HEK293T (cell line): ENCODE results near the gene CYP4F8.
"Not testable (repeated sequence)": the region's sequence is repeated elsewhere in the genome, so short reads cannot be mapped to it uniquely, and the experiment has no call there.

ENCODE experiments used
- CTCF ChIA-PET: fragments of 350-600 bp; formaldehyde crosslinking; extraction: SDS; loops from one replicate; lab custom pipeline; 2021; ENCODE audit warnings: antibody characterized with exemption, inconsistent platforms; lab: Yijun Ruan, JAX
- POLR2A ChIA-PET: fragments of 350-600 bp; formaldehyde crosslinking; extraction: SDS; loops from one replicate; lab custom pipeline; 2020; ENCODE audit warnings: antibody characterized with exemption, inconsistent platforms; lab: Yijun Ruan, JAX
- DNase-seq: peaks from one replicate; pipeline ENCODE4 v3.0.0; 2012; ENCODE audit warnings: mixed read lengths; ENCODE audit errors: extremely low spot score
- ARNT ChIP-seq: fragments of 450-650 bp; IDR thresholded peaks from 2 replicates; pipeline ENCODE4 v1.6.1; 2017; ENCODE audit warnings: mild to moderate bottlenecking
- BHLHE40 ChIP-seq: fragments of 450-650 bp; IDR thresholded peaks from 2 replicates; pipeline ENCODE4 v1.6.1; 2016; ENCODE audit warnings: mild to moderate bottlenecking, moderate library complexity, borderline replicate concordance
- CTBP1 ChIP-seq: fragments of 450-650 bp; IDR thresholded peaks from 2 replicates; pipeline ENCODE4 v1.6.1; 2016; ENCODE audit warnings: borderline replicate concordance
- ELF4 ChIP-seq: fragments of 450-650 bp; IDR thresholded peaks from 2 replicates; pipeline ENCODE4 v1.6.1; 2017; ENCODE audit warnings: antibody characterized with exemption
- FOXA1 ChIP-seq: fragments of 450-650 bp; IDR thresholded peaks from 2 replicates; pipeline ENCODE4 v1.6.1; 2016; ENCODE audit warnings: mild to moderate bottlenecking
- FOXK2 ChIP-seq: fragments of 450-650 bp; IDR thresholded peaks from 2 replicates; pipeline ENCODE4 v1.6.1; 2016; ENCODE audit warnings: mild to moderate bottlenecking
- FOXM1 ChIP-seq: fragments of 450-650 bp; IDR thresholded peaks from 2 replicates; pipeline ENCODE4 v1.6.1; 2017; ENCODE audit warnings: mild to moderate bottlenecking, borderline replicate concordance
- HDGF ChIP-seq: fragments of 450-650 bp; IDR thresholded peaks from 2 replicates; pipeline ENCODE4 v1.6.1; 2017; ENCODE audit warnings: antibody characterized with exemption, borderline replicate concordance
- L3MBTL2 ChIP-seq: fragments of 450-650 bp; conservative IDR thresholded peaks from 2 replicates; pipeline ENCODE4 v1.6.1; 2016; ENCODE audit warnings: mild to moderate bottlenecking
- LEF1 ChIP-seq: fragments of 450-650 bp; IDR thresholded peaks from 2 replicates; pipeline ENCODE4 v1.6.1; 2017; ENCODE audit warnings: mild to moderate bottlenecking, borderline replicate concordance
- NFRKB ChIP-seq: fragments of 450-650 bp; IDR thresholded peaks from 2 replicates; pipeline ENCODE4 v1.6.1; 2016; ENCODE audit warnings: mild to moderate bottlenecking, moderate library complexity
- SP1 ChIP-seq: fragments of 450-650 bp; IDR thresholded peaks from 2 replicates; pipeline ENCODE4 v1.6.1; 2017
- SUZ12 ChIP-seq: fragments of 450-650 bp; IDR thresholded peaks from 2 replicates; pipeline ENCODE4 v1.6.1; 2016; ENCODE audit warnings: mild to moderate bottlenecking
- TARDBP ChIP-seq: fragments of 450-650 bp; IDR thresholded peaks from 2 replicates; pipeline ENCODE4 v1.6.1; 2016
- ZNF384 ChIP-seq: fragments of 450-650 bp; IDR thresholded peaks from 2 replicates; pipeline ENCODE4 v1.6.1; 2016
- TF ChIP-seq, protein P1 (sequence below): fragments of 450-650 bp; IDR thresholded peaks from 2 replicates; pipeline ENCODE4 v1.6.1; 2016

The CYP4F8 gene

DNA sequence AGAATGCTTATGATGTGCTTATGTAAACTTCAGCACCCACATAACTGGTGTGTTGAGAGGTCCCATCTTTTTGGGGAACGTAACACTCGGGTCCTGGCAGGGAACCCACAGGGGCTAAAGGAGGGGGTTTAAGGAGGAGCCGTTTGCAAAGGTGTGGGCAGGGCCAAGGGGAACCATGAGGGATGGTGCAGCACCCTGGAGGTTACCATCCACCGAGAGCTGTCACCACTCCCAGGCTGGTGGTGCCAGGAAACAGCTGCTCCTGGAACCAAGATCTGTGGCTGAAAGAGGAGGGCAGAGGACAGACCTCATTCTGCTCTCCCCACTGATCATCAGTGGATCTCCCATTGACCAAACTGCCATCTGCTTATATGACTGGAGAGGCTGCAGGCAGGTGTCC, 23.2 kb upstream of the CYP4F8 start:
- DNase-seq, result no peak
- no peak for TF ChIP-seq FOXK2
- no peak for TF ChIP-seq LEF1
- ChIA-PET POLR2A (no interaction called here), CTCF (no interaction called here)

DNA sequence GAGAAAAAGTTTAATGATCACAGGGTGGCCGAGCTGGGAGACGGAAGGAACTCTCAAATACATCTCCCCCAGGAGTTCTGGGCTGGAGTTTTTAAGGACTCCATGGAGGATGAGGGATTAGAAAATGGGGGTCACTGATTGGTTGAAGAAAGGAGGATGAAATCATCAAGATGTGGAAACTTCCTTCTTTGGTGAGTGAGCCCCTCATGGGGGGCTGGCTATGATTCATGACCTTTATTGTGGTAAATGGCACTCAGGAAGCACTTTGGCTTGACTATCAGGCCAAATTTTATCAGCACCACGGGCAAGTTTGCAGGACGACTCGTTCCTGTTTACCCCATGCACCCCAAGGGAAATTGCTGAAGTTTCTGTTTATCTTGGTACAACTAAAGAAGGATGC, 22.5 kb upstream of the CYP4F8 start:
- POLR2A ChIA-PET, CTCF ChIA-PET, DNase-seq: not testable (repeated sequence)

DNA sequence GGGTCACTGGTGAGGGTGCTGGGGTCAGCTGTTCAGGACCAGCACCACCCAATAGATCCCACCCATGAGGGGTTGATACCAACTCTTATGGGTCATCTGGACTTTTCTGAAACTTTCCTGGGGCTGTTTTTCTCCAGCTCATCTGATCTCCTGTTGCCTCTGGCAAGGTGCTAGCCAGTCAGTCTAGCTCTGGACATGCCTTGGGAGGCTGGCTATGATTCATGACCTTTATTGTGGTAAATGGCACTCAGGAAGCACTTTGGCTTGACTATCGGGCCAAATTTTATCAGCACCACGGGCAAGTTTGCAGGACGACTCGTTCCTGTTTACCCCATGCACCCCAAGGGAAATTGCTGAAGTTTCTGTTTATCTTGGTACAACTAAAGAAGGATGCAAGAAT, 21.3 kb upstream of the CYP4F8 start:
- CTCF ChIA-PET, POLR2A ChIA-PET, DNase-seq: not testable (repeated sequence)

DNA sequence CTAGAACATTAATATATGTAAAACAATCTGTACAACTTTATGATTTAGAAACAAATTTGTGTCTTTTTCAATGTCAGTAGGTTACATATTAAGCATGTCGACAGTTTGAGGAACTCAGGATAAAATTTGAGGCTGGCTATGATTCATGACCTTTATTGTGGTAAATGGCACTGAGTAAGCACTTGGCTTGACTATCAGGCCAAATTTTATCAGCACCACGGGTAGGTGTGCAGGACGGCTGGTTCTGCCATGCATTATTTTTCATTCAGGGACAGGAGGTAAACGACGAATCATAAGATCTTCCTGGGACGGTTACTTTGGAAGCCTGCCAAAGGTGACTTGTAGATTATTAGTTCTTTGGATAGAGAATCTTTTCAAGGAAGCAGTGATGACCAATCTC, 19.9 kb upstream of the CYP4F8 start:
- DNase-seq, result no peak
- ChIA-PET CTCF (no interaction called here), POLR2A (no interaction called here)
- TF ChIP-seq FOXM1 (no peak), NFRKB (no peak), ZNF384 (no peak), BHLHE40 (no peak), SP1 (no peak), ELF4 (no peak), FOXA1 (no peak), HDGF (no peak), CTBP1 (no peak), ARNT (no peak), SUZ12 (no peak), LEF1 (no peak), TARDBP (no peak), FOXK2 (no peak), L3MBTL2 (no peak)
- TF ChIP-seq, protein P1, sequence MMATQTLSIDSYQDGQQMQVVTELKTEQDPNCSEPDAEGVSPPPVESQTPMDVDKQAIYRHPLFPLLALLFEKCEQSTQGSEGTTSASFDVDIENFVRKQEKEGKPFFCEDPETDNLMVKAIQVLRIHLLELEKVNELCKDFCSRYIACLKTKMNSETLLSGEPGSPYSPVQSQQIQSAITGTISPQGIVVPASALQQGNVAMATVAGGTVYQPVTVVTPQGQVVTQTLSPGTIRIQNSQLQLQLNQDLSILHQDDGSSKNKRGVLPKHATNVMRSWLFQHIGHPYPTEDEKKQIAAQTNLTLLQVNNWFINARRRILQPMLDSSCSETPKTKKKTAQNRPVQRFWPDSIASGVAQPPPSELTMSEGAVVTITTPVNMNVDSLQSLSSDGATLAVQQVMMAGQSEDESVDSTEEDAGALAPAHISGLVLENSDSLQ, result no peak

DNA sequence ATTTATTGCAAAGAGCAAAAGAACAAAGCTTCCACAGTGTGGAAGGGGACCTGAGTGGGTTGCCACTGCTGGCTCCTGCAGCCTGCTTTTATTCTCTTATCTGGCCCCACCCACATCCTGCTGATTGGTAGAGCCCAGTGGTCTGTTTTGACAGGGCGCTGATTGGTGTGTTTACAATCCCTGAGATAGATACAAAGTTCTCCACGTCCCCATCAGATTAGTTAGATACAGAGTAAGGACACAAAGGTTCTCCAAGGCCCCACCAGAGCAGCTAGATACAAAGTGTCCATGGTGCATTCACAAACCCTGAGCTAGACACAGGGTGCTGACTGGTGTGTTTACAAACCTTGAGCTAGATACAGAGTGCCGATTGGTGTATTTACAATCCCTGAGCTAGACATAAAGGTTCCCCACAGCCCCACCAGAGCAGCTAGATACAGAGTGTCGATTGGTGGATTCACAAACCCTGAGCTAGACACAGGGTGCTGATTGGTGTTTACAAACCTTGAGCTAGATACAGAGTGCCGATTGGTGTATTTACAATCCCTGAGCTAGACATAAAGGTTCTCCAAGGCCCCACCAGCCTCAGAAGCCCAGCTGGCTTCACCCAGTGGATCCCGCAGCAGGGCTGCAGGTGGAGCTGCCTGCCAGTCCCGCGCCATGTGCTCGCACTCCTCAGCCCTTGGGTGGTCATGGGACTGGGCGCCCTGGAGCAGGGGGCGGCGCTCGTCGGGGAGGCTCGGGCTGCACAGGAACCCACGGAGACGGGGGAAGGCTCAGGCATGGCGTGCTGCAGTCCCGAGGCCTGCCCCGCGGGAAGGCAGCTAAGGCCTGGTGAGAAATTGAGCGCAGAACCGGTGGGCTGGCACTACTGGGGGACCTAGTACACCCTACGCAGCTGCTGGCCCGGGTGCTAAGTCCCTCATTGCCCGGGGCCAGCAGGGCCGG, 6.8 kb upstream of the CYP4F8 start:
- POLR2A ChIA-PET, DNase-seq, CTCF ChIA-PET: not testable (repeated sequence)

DNA sequence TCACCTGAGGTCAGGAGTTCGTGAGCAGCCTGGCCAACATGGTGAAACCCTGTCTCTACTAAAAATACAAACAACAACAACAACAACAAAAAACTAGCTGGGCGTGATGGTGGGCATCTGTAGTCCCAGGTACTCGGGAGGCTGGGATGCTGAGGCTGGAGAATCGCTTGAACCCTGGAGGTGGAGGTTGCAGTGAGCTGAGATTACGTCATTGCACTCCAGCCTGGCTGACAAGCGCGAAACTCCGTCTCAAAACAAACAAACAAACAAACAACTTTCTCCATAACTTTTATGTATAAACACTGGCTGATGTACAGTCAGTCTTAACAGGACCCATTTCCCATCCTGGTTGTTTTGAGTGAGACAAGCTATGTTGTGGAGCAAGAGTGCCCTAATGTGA, 5.8 kb upstream of the CYP4F8 start:
- CTCF ChIA-PET, result no interaction called here
- DNase-seq, result no peak
- TF ChIP-seq L3MBTL2, result no peak
- TF ChIP-seq, protein P1, result no peak
- TF ChIP-seq TARDBP, result no peak
- TF ChIP-seq FOXM1, result no peak
- no peak for TF ChIP-seq NFRKB
- TF ChIP-seq ZNF384, result no peak
- TF ChIP-seq CTBP1, result no peak
- no peak for TF ChIP-seq HDGF
- no peak for TF ChIP-seq FOXK2
- TF ChIP-seq LEF1, result no peak
- TF ChIP-seq ARNT, result no peak
- TF ChIP-seq ELF4, result no peak
- TF ChIP-seq FOXA1, result no peak
- TF ChIP-seq SP1, result no peak
- POLR2A ChIA-PET, result no interaction called here

DNA sequence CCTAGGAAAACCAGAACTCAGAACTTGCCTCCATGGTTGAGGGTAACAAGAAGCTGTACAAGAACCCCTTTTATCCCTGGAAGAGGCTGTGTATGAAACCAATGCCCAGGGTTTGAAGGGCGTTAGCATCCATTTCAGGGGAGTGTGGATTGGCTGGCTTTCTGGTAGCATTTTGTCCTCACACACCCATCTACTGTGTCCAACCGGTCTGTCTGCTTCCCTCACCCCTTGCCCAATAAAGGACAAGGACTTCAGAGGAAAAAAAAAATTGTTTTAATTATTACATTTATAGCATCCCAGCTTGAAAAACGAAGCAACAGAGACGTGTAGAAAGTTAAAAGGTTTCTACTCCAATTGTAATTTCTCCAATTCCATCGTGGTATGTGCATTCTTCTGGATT, 2.7 kb upstream of the CYP4F8 start:
- ChIA-PET CTCF (no interaction called here), POLR2A (no interaction called here)
- DNase-seq, result no peak
- TF ChIP-seq CTBP1 (no peak), ZNF384 (no peak), HDGF (no peak), FOXK2 (no peak), ARNT (no peak), SP1 (no peak), TARDBP (no peak), FOXA1 (no peak), SUZ12 (no peak), L3MBTL2 (no peak), ELF4 (no peak), BHLHE40 (no peak), FOXM1 (no peak), LEF1 (no peak), NFRKB (no peak)
- TF ChIP-seq, protein P1, result no peak
